ENCODE results near the gene ENOX1.

The ENOX1 gene

GRCh38 chr13:43805071-43805468 lies 18.3 kb upstream of the ENOX1 start:
- no peak overlapping the region for H2AFZ ChIP-seq (ENCODE audit: low read length)
- no peak for TF ChIP-seq CTCF (IDR thresholded peaks at IDR 0.05; ENCODE audit: low read length)
- TF ChIP-seq EZH2 (IDR thresholded peaks at IDR 0.05; ENCODE audit: borderline replicate concordance, low read length): no peak
- H3K27me3 ChIP-seq (ENCODE audit: insufficient read depth, low read length): no peaks in the 10 kb centered on the region
- H3K27ac ChIP-seq (ENCODE audit: low read depth, low read length, poor library complexity, severe bottlenecking): no peak overlapping the region
- no peak overlapping the region for H3K4me3 ChIP-seq (ENCODE audit: low read depth, low read length, poor library complexity, severe bottlenecking)
- H3K9me3 ChIP-seq (ENCODE audit: low read length): no peaks in the 10 kb centered on the region
- H3F3A ChIP-seq (ENCODE audit: insufficient read depth, low read length): no peaks in the 10 kb centered on the region
- H3K79me2 ChIP-seq (ENCODE audit: insufficient read depth, low read length): no peaks in the 10 kb centered on the region
- no peaks in the 10 kb centered on the region for H4K20me1 ChIP-seq (ENCODE audit: insufficient read depth, low read length)
- no peaks in the 10 kb centered on the region for H3K4me1 ChIP-seq (ENCODE audit: insufficient read depth, low read length, severe bottlenecking)
- no peak overlapping the region for H3K9ac ChIP-seq (ENCODE audit: low read length)
- no peaks in the 10 kb centered on the region for H3K36me3 ChIP-seq (ENCODE audit: insufficient read depth, low read length)
- H3K9me2 ChIP-seq (ENCODE audit: low read depth, low read length): no peaks in the 10 kb centered on the region
- H3K4me2 ChIP-seq (ENCODE audit: low read length): no peak overlapping the region

GRCh38 chr13:43804461-43805070 lies 17.8 kb upstream of the ENOX1 start:
- no peak overlapping the region for H2AFZ ChIP-seq (ENCODE audit: low read length)
- H3K9me2 ChIP-seq (ENCODE audit: low read depth, low read length): no peaks in the 10 kb centered on the region
- H3F3A ChIP-seq (ENCODE audit: insufficient read depth, low read length): no peaks in the 10 kb centered on the region
- H3K36me3 ChIP-seq (ENCODE audit: insufficient read depth, low read length): no peaks in the 10 kb centered on the region
- no peaks in the 10 kb centered on the region for H3K79me2 ChIP-seq (ENCODE audit: insufficient read depth, low read length)
- no peaks in the 10 kb centered on the region for H4K20me1 ChIP-seq (ENCODE audit: insufficient read depth, low read length)
- no peak overlapping the region for H3K9ac ChIP-seq (ENCODE audit: low read length)
- H3K27me3 ChIP-seq (ENCODE audit: insufficient read depth, low read length): no peaks in the 10 kb centered on the region
- H3K27ac ChIP-seq (ENCODE audit: low read depth, low read length, poor library complexity, severe bottlenecking): no peak overlapping the region
- TF ChIP-seq EZH2 (IDR thresholded peaks at IDR 0.05; ENCODE audit: borderline replicate concordance, low read length): no peak
- peak; percentile 60 for TF ChIP-seq CTCF (IDR thresholded peaks at IDR 0.05; ENCODE audit: low read length)
- no peak overlapping the region for H3K4me2 ChIP-seq (ENCODE audit: low read length)
- no peaks in the 10 kb centered on the region for H3K9me3 ChIP-seq (ENCODE audit: low read length)
- no peaks in the 10 kb centered on the region for H3K4me1 ChIP-seq (ENCODE audit: insufficient read depth, low read length, severe bottlenecking)
- H3K4me3 ChIP-seq (ENCODE audit: low read depth, low read length, poor library complexity, severe bottlenecking): no peak overlapping the region

GRCh38 chr13:43802511-43802910 lies 15.7 kb upstream of the ENOX1 start:
- Histone ChIP-seq H3K4me1 (ENCODE audit: insufficient read depth, low read length, severe bottlenecking) (no peaks in the 10 kb centered on the region), H3K27me3 (ENCODE audit: insufficient read depth, low read length) (no peaks in the 10 kb centered on the region), H2AFZ (ENCODE audit: low read length) (no peak overlapping the region), H3K4me3 (ENCODE audit: low read depth, low read length, poor library complexity, severe bottlenecking) (no peak overlapping the region), H3K36me3 (ENCODE audit: insufficient read depth, low read length) (no peaks in the 10 kb centered on the region), H3K9me3 (ENCODE audit: low read length) (no peaks in the 10 kb centered on the region), H3K9ac (ENCODE audit: low read length) (no peak overlapping the region), H4K20me1 (ENCODE audit: insufficient read depth, low read length) (no peaks in the 10 kb centered on the region), H3K4me2 (ENCODE audit: low read length) (no peak overlapping the region), H3K9me2 (ENCODE audit: low read depth, low read length) (no peaks in the 10 kb centered on the region), H3K79me2 (ENCODE audit: insufficient read depth, low read length) (no peaks in the 10 kb centered on the region), H3K27ac (ENCODE audit: low read depth, low read length, poor library complexity, severe bottlenecking) (no peak overlapping the region), H3F3A (ENCODE audit: insufficient read depth, low read length) (no peaks in the 10 kb centered on the region)
- TF ChIP-seq CTCF (IDR thresholded peaks at IDR 0.05; ENCODE audit: low read length) (no peak), EZH2 (IDR thresholded peaks at IDR 0.05; ENCODE audit: borderline replicate concordance, low read length) (no peak)

Data from OCI-LY1 (cell line).